Heart right ventricle (tissue), 16 donors: ENCODE results near the gene S100A13. TPM values are rescaled to one million over a fixed set of nuclear protein-coding genes. Genes with fewer than 3 reads are reported as not detected.
"Not testable (repeated sequence)": the region's sequence is repeated elsewhere in the genome, so short reads cannot be mapped to it uniquely, and the experiment has no call there.

Experiments used
- ATAC-seq, 8 donors: fragments of 200-7000 bp; cut with Tn5 transposase; one replicate each; pipeline ENCODE4 v1.9.1; 2020; ENCODE audit warnings: mild to moderate bottlenecking in 8 of 8, moderate library complexity in 8 of 8, moderate number of reproducible peaks in 1 of 8
- DNase-seq, 2 donors: peaks; one replicate each; pipeline ENCODE4 v3.0.0-alpha.2; 2020
- H3K27ac ChIP-seq, 10 donors: fragments of 200-600 bp; sonication (generic) in 2 of 10; one replicate each; pipeline versions ENCODE4 v1.5.0 to v1.8.0; 2020 to 2022; ENCODE audit warnings: mild to moderate bottlenecking in 3 of 10
- H3K27me3 ChIP-seq, 7 donors: fragments of 200-600 bp; one replicate each; pipeline ENCODE4 v1.8.0; 2021 to 2022; ENCODE audit warnings: mild to moderate bottlenecking in 2 of 7
- H3K36me3 ChIP-seq, 9 donors: fragments of 200-600 bp; sonication (generic) in 1 of 9; one replicate each; pipeline versions ENCODE4 v1.5.0 to v1.8.0; 2020 to 2022; ENCODE audit warnings: mild to moderate bottlenecking in 2 of 9
- H3K4me1 ChIP-seq, 9 donors: fragments of 200-600 bp; sonication (generic) in 1 of 9; one replicate each; pipeline versions ENCODE4 v1.5.0 to v1.8.0; 2020 to 2022; ENCODE audit warnings: mild to moderate bottlenecking in 4 of 9
- H3K4me3 ChIP-seq, 10 donors: fragments of 200-600 bp; sonication (generic) in 2 of 10; one replicate each; pipeline versions ENCODE4 v1.5.0 to v1.8.0; 2020 to 2022; ENCODE audit warnings: mild to moderate bottlenecking in 7 of 10, moderate library complexity in 2 of 10
- H3K9me3 ChIP-seq, 11 donors: fragments of 200-600 bp in 10 of 11; sonication (generic) in 2 of 11; one replicate each; pipeline versions ENCODE4 v1.5.0 to v1.8.0; 2013 to 2022; ENCODE audit warnings: mild to moderate bottlenecking in 2 of 11, control low read depth in 1 of 11, moderate library complexity in 1 of 11
- WGBS, 2 donors: extraction: QIAGEN DNeasy Blood & Tissue Kit; methylation state at CpG; one replicate each; pipeline ENCODE4 v1.1.7; 2013; ENCODE audit warnings: inconsistent platforms in 1 of 2; 5-methylcytosine and 5-hydroxymethylcytosine counted together
- intact Hi-C, 10 donors: fragments of 100-400 bp; cut with DNase I; formaldehyde crosslinking; loops; one replicate each; pipeline versions ENCODE4 v1.11.1 to v1.14.2; 2022
- polyA plus RNA-seq, 2 donors: library from polyadenylated mRNA; stranded (reverse); fragments of 200-250 nt; gene quantifications; one replicate each; pipeline ENCODE4 v1.2.3, GENCODE V29; 2013
- total RNA-seq, 10 donors: library from RNA; stranded (reverse); fragmentation: NEBNext Ultra II Directional in 3 of 10; extraction: Animal tissue kit (Norgen Biotek cat#: 25700) in 3 of 10; gene quantifications; one replicate each; pipeline versions ENCODE4 v1.2.1 to v1.2.4, GENCODE V29; 2021 to 2023
- TF ChIP-seq, protein P1 (sequence below), 9 donors: fragments of 200-600 bp; sonication (generic) in 2 of 9; IDR thresholded peaks; one replicate each; pipeline versions ENCODE4 v1.5.0 to v1.8.0; 2021 to 2022; ENCODE audit warnings: antibody characterized with exemption in 9 of 9, mild to moderate bottlenecking in 5 of 9, moderate library complexity in 1 of 9
- donor health status: Arrhythmogenic right ventricular cardiomyopathy.
- donor health status: ischemic (EF 13 %, LVEDD 7.1; RV severe dilation, severe dysfunction).
- donor health status: healthy with polysubstance abuse.
- donor health status: DM: no; HTN: yes; CAD: no.
- donor health status: DM: no; HTN: no; CAD: no.
- donor health status: ischemic (EF 25% LVEDD 6.9; RV normal size, moderate dysfunction).
- donor health status: ischemic (EF 25% LVEDD 5.7; RV mildly dilated, moderate dysfunction).
- donor health status: healthy.
- donor health status: DM: yes; HTN: yes; CAD: no.
- donor health status: Ischemic cardiomyopathy.
- donor health status: ischemic (EF 35%, LVEDD 5.7; RV mildly dilated, moderate dysfunction).
- donor health status: nonischemic (EF 11% LVEDD 7.7; RV severe dilation, severe dysfunction).
- donor health status: DM: yes; HTN: yes; CAD: no.
- donor health status: PGD.
- donor health status: ischemic (EF 29% LVEDD 5.4; RV normal size, mild dysfunction).
- donor health status: nonischemic (EF 23%, LVEDD 6.1; RV moderate dilation, normal function).

Gene S100A13
- total and polyA plus RNA-seq, 12 donors: 101 to 335 (median 134) TPM

DNA sequence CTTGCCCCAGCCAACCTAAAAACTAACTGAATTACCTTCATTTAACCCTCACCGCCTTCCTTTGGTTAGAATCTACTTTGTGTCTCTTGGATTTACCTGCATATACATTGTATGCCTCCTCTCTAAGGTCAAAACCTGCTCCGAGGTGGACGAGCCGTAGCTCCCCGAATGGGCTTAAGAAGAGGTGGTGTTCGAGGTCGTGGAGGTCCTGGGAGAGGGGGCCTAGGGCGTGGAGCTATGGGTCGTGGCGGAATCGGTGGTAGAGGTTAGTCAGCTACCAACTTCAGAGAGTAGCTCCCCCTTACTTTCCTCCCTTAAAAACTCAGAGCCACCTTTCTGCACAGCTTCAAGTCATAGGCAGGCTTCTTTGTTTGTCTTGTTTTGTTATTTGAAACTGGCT lies 15.8 kb upstream of the S100A13 start:
- ATAC-seq: no peak
- H3K27ac ChIP-seq: peak overlapping the region in 4 of 10 donors; percentile 3 to 66 (median 35)
- no peaks in the 10 kb centered on the region for H3K27me3 ChIP-seq
- no peaks in the 10 kb centered on the region for H3K9me3 ChIP-seq
- WGBS, 2 donors: 92% methylated on average over 11 of the region's 11 CpGs
- TF ChIP-seq, protein P1, sequence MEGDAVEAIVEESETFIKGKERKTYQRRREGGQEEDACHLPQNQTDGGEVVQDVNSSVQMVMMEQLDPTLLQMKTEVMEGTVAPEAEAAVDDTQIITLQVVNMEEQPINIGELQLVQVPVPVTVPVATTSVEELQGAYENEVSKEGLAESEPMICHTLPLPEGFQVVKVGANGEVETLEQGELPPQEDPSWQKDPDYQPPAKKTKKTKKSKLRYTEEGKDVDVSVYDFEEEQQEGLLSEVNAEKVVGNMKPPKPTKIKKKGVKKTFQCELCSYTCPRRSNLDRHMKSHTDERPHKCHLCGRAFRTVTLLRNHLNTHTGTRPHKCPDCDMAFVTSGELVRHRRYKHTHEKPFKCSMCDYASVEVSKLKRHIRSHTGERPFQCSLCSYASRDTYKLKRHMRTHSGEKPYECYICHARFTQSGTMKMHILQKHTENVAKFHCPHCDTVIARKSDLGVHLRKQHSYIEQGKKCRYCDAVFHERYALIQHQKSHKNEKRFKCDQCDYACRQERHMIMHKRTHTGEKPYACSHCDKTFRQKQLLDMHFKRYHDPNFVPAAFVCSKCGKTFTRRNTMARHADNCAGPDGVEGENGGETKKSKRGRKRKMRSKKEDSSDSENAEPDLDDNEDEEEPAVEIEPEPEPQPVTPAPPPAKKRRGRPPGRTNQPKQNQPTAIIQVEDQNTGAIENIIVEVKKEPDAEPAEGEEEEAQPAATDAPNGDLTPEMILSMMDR (IDR thresholded peaks at IDR 0.05): no peak
- intact Hi-C loops: no loop called here
- peaks cover 0 to 94% (median 69%) of the 10 kb centered on the region in 9 donors for H3K36me3 ChIP-seq
- DNase-seq: no peak
- H3K4me3 ChIP-seq: no peak overlapping the region
- peaks cover 0 to 81% (median 52%) of the 10 kb centered on the region in 9 donors for H3K4me1 ChIP-seq

DNA sequence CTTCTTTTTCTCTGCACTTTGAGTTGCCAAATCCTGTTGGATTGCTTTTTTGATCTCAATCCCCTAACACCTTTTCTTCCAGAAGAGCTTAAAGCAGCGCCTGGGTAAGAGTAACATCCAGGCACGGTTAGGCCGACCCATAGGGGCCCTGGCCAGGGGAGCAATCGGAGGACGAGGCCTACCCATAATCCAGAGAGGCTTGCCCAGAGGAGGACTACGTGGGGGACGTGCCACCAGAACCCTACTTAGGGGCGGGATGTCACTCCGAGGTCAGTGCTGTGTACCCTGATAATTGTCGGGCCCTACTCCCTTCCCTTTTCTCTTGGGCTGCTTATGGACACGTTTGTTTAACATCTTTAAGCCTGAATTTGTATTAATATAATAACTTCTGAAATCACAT lies 14.9 kb upstream of the S100A13 start:
- Histone ChIP-seq H3K36me3 (peaks cover 0 to 100% (median 73%) of the 10 kb centered on the region in 9 donors), H3K4me3 (no peak overlapping the region), H3K9me3 (no peaks in the 10 kb centered on the region), H3K27ac (peak overlapping the region in 1 of 10 donors; percentile 73), H3K27me3 (no peaks in the 10 kb centered on the region), H3K4me1 (peaks cover 0 to 81% (median 61%) of the 10 kb centered on the region in 9 donors)
- TF ChIP-seq, protein P1 (IDR thresholded peaks at IDR 0.05): no peak
- no peak for ATAC-seq
- DNase-seq: no peak
- WGBS, 2 donors: 82 to 83% methylated on average over 11 of the region's 11 CpGs
- intact Hi-C loops: no loop called here

GRCh38 chr1:153640861-153641260 lies 13.6 kb upstream of the S100A13 start:
- H3K4me1 ChIP-seq: peaks cover 6 to 92% (median 74%) of the 10 kb centered on the region in 9 donors
- H3K4me3 ChIP-seq: no peak overlapping the region
- H3K36me3 ChIP-seq: peaks cover 0 to 100% (median 77%) of the 10 kb centered on the region in 9 donors
- no peaks in the 10 kb centered on the region for H3K27me3 ChIP-seq
- peak overlapping the region in 3 of 10 donors; percentile 73 to 100 (median 100) for H3K27ac ChIP-seq
- no peaks in the 10 kb centered on the region for H3K9me3 ChIP-seq
- ATAC-seq (no peak), DNase-seq (no peak)
- TF ChIP-seq, protein P1 (IDR thresholded peaks at IDR 0.05): no peak
- intact Hi-C loops: no loop called here
- 48 to 60% methylated on average over 6 of the region's 6 CpGs for whole genome bisulfite sequencing, 2 donors

DNA sequence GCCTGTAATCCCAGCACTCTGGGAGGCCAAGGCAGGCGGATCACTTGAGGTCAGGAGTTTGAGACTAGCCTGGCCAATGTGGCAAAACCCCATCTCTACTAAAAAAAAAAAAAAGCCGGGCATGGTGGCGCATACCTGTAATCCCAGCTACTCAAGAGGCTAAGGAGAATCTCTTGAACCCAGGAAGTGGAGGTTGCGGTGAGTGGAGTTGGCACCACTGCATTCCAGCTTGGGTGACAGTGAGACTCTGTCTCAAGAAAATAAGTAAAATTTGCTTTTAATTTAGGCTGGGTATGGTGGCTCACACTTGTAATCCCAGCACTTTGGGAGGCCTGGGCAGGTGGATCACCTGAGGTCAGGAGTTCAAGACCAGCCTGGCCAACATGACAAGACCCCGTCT lies 12.9 kb upstream of the S100A13 start:
- intact Hi-C loops, H3K27me3 ChIP-seq, H3K4me3 ChIP-seq, DNase-seq, H3K9me3 ChIP-seq, ATAC-seq: not testable (repeated sequence)
- Histone ChIP-seq H3K36me3 (peaks cover 0 to 100% (median 70%) of the 10 kb centered on the region in 9 donors), H3K27ac (peak overlapping the region in 6 of 10 donors; percentile 73 to 100 (median 100)), H3K4me1 (peaks cover 6 to 99% (median 81%) of the 10 kb centered on the region in 9 donors)
- 91 to 94% methylated on average over 5 of the region's 5 CpGs for WGBS, 2 donors

GRCh38 chr1:153639280-153639679 lies 12.0 kb upstream of the S100A13 start:
- H3K9me3 ChIP-seq: no peaks in the 10 kb centered on the region
- peak overlapping the region in 7 of 10 donors; percentile 18 to 100 (median 100) for H3K27ac ChIP-seq
- no peaks in the 10 kb centered on the region for H3K27me3 ChIP-seq
- H3K4me3 ChIP-seq: no peak overlapping the region
- ATAC-seq: peak; percentile 51 to 76 (median 62)
- H3K36me3 ChIP-seq: peaks cover 0 to 90% (median 67%) of the 10 kb centered on the region in 9 donors
- no peak for DNase-seq
- H3K4me1 ChIP-seq: peaks cover 10 to 96% (median 81%) of the 10 kb centered on the region in 9 donors
- TF ChIP-seq, protein P1 (IDR thresholded peaks at IDR 0.05): no peak
- intact Hi-C loops: no loop called here
- 54 to 58% methylated on average over 3 of the region's 3 CpGs for WGBS, 2 donors
